ENCODE data around the gene AP2A1. TPM values are rescaled to one million over a fixed set of nuclear protein-coding genes. Genes with fewer than 3 reads are reported as not detected.

AP2A1 gene
- total and polyA plus RNA-seq, 9 of the 15 experiments (the other 6 are each of a cell fraction or from before 2014, with no cell fraction given), result 0.55 to 150 (median 31.9) TPM

DNA sequence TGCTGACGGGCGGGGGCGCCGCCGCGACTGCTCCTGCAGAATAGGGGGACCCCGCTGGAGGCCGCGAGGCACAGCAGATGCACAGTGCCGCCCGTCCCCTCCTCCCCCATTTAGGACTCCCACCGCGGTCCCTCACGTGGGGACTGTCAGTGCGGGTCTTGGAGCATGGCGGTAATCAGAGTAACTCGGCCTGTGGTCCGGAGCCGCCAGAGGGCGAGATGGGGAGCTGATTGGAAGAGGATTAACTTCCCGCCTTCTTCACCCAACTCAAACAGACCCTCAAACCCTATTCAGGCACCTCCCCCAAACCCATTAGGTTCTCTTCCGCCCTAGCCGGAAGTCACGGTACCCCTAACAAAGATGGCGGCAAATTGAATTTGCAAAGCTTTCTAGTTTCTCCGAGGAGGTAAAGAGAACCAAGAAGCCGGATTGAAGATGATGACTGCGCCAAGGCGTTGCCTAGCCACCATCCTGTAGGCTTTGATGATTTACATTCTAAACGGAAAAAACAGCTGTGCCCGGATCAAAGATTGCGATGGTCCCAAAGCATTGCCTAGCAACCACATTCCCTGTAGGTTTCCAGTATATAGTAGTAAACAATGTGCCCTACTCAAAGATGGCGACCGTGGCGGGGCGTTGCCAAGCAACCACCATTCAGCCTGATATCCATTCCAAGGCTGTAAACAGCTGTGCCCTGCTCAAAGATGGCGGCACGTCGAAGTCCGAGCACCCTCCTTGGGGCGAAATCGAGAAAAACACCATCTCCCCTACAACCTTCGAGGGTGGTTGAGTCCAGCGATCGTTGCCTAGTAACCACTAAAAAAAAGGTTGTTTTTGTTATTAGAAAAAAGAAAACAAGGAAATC lies 46.4 kb downstream of the AP2A1 start, which contains the start of gene FUZ (continued):
- 0 out of 2 replicates have a peak, but pooled peaks have one; percentile 31 for TF ChIP-seq TOE1 (IDR thresholded peaks at IDR 0.05; ENCODE audit: borderline replicate concordance)
- TF ChIP-seq TOE1 (CRISPR knock-in tag; IDR thresholded peaks at IDR 0.05; ENCODE audit: borderline replicate concordance, low read depth), result no peak
- TF ChIP-seq ZNF354B (CRISPR knock-in tag; IDR thresholded peaks at IDR 0.05), result no peak
- TF ChIP-seq, protein P1, sequence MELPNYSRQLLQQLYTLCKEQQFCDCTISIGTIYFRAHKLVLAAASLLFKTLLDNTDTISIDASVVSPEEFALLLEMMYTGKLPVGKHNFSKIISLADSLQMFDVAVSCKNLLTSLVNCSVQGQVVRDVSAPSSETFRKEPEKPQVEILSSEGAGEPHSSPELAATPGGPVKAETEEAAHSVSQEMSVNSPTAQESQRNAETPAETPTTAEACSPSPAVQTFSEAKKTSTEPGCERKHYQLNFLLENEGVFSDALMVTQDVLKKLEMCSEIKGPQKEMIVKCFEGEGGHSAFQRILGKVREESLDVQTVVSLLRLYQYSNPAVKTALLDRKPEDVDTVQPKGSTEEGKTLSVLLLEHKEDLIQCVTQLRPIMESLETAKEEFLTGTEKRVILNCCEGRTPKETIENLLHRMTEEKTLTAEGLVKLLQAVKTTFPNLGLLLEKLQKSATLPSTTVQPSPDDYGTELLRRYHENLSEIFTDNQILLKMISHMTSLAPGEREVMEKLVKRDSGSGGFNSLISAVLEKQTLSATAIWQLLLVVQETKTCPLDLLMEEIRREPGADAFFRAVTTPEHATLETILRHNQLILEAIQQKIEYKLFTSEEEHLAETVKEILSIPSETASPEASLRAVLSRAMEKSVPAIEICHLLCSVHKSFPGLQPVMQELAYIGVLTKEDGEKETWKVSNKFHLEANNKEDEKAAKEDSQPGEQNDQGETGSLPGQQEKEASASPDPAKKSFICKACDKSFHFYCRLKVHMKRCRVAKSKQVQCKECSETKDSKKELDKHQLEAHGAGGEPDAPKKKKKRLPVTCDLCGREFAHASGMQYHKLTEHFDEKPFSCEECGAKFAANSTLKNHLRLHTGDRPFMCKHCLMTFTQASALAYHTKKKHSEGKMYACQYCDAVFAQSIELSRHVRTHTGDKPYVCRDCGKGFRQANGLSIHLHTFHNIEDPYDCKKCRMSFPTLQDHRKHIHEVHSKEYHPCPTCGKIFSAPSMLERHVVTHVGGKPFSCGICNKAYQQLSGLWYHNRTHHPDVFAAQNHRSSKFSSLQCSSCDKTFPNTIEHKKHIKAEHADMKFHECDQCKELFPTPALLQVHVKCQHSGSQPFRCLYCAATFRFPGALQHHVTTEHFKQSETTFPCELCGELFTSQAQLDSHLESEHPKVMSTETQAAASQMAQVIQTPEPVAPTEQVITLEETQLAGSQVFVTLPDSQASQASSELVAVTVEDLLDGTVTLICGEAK (IDR thresholded peaks at IDR 0.05), result peak; percentile 95
- TF ChIP-seq, protein P1 (CRISPR knock-in tag; IDR thresholded peaks at IDR 0.05), result no peak
- TF ChIP-seq SMAD4 (CRISPR knock-in tag; conservative IDR thresholded peaks at IDR 0.05), result 0 out of 2 replicates have a peak, but pooled peaks have one; percentile 45
- no peak for TF ChIP-seq ZKSCAN8 (CRISPR knock-in tag; IDR thresholded peaks at IDR 0.05)
- no peak for TF ChIP-seq FIP1L1 (IDR thresholded peaks at IDR 0.05; ENCODE audit: low read depth, low read length, poor library complexity, severe bottlenecking)
- no peak for TF ChIP-seq RBM15 (IDR thresholded peaks at IDR 0.05; ENCODE audit: insufficient read depth, low read length)
- TF ChIP-seq MCM3 (IDR thresholded peaks at IDR 0.05), result no peak
- no peak for TF ChIP-seq HMGXB4 (CRISPR knock-in tag; IDR thresholded peaks at IDR 0.05)
- TF ChIP-seq HLTF (IDR thresholded peaks at IDR 0.05), result no peak
- TF ChIP-seq ZNF77 (CRISPR knock-in tag; IDR thresholded peaks at IDR 0.05), result no peak
- TF ChIP-seq ZNF311 (CRISPR knock-in tag; IDR thresholded peaks at IDR 0.05), result no peak
- TF ChIP-seq ARNT (IDR thresholded peaks at IDR 0.05), result no peak
- TF ChIP-seq TFAM (CRISPR knock-in tag; conservative IDR thresholded peaks at IDR 0.05), result no peak
